PC-9 (cell line): ENCODE results near the gene REG3A. TPM values are rescaled to one million over a fixed set of nuclear protein-coding genes. Genes with fewer than 3 reads are reported as not detected.

Source experiments
- BruUV-seq: library from RNA; stranded (reverse); fragments of 400-500 nt; replicated peaks from 2 replicates; lab custom pipeline; 2021; lab: Mats Ljungman, UMichigan
- CTCF ChIA-PET: fragments of 300-600 bp; sonication (Branson Sonifier 250); formaldehyde crosslinking; loops from one replicate; lab custom pipeline; 2022; ENCODE audit warnings: antibody characterized with exemption; lab: Charles Lee
- POLR2A ChIA-PET: fragments of 300-600 bp; sonication (Branson Sonifier 250); formaldehyde crosslinking; loops from one replicate; lab custom pipeline; 2022; ENCODE audit warnings: antibody characterized with exemption; ENCODE audit not compliant: unreplicated experiment; lab: Charles Lee
- DNase-seq, 2 experiments: peaks; one replicate each; pipeline versions ENCODE4 v3.0.0 to v3.0.0-alpha.2; 2015 to 2022; ENCODE audit warnings: mixed read lengths in 1 of 2
- H2AFZ ChIP-seq: fragments of 200-600 bp; sonication (generic); 2 replicates; pipeline ENCODE4 v1.8.1; 2017; ENCODE audit warnings: antibody characterized with exemption
- H3F3A ChIP-seq: fragments of 200-600 bp; sonication (generic); 2 replicates; pipeline ENCODE4 v1.8.1; 2017; ENCODE audit warnings: antibody characterized with exemption, mild to moderate bottlenecking, low read depth; ENCODE audit not compliant: insufficient read depth
- H3K27ac ChIP-seq: fragments of 200-600 bp; sonication (generic); 2 replicates; pipeline ENCODE4 v1.6.1; 2016; ENCODE audit warnings: mixed run types
- H3K27me3 ChIP-seq: fragments of 200-600 bp; sonication (generic); 2 replicates; pipeline ENCODE4 v1.6.1; 2016; ENCODE audit warnings: low read depth, mixed run types; ENCODE audit not compliant: insufficient read depth
- H3K36me3 ChIP-seq: fragments of 200-600 bp; sonication (generic); 2 replicates; pipeline ENCODE4 v1.6.1; 2016; ENCODE audit warnings: low read depth, mixed run types
- H3K4me1 ChIP-seq: fragments of 200-600 bp; sonication (generic); replicated peaks from 2 replicates; pipeline ENCODE4 v1.6.1; 2016; ENCODE audit warnings: mixed run types; ENCODE audit not compliant: insufficient read depth
- H3K4me2 ChIP-seq: fragments of 200-600 bp; sonication (generic); 2 replicates; pipeline ENCODE4 v1.6.1; 2017; ENCODE audit warnings: mixed run types
- H3K4me3 ChIP-seq: fragments of 200-600 bp; sonication (generic); 2 replicates; pipeline ENCODE4 v1.6.1; 2016; ENCODE audit warnings: mixed run types
- H3K79me2 ChIP-seq: fragments of 200-600 bp; sonication (generic); 2 replicates; pipeline ENCODE4 v1.6.1; 2017; ENCODE audit warnings: low read depth, mixed run types
- H3K9me2 ChIP-seq: fragments of 200-600 bp; sonication (generic); 2 replicates; pipeline ENCODE4 v1.8.1; 2017; ENCODE audit warnings: mild to moderate bottlenecking; ENCODE audit not compliant: insufficient read depth
- H3K9me3 ChIP-seq: fragments of 200-600 bp; sonication (generic); 2 replicates; pipeline ENCODE4 v1.8.1; 2016; ENCODE audit warnings: low read depth; ENCODE audit not compliant: insufficient read depth
- H4K20me1 ChIP-seq: fragments of 200-600 bp; sonication (generic); 2 replicates; pipeline ENCODE4 v1.8.1; 2017; ENCODE audit not compliant: insufficient read depth
- CTCF ChIP-seq: fragments of 200-600 bp; sonication (generic); conservative IDR thresholded peaks from 2 replicates; pipeline ENCODE4 v1.6.1; 2017; ENCODE audit warnings: mixed run types, antibody characterized with exemption, mild to moderate bottlenecking, moderate library complexity
- EZH2 ChIP-seq: fragments of 200-600 bp; sonication (generic); IDR thresholded peaks from 2 replicates; pipeline ENCODE4 v1.8.0; 2017; ENCODE audit warnings: antibody characterized with exemption, low read depth
- intact Hi-C: fragments of 100-400 bp; cut with micrococcal nuclease; formaldehyde crosslinking; loops from one replicate; pipeline ENCODE4 v1.10.0; 2022; ENCODE audit not compliant: unreplicated experiment
- total RNA-seq: library from RNA; stranded (reverse); gene quantifications from 2 replicates; pipeline ENCODE4 v1.2.3, GENCODE V29; 2021

REG3A gene
- total RNA-seq, 1 experiment from 2014 or later: not detected

DNA sequence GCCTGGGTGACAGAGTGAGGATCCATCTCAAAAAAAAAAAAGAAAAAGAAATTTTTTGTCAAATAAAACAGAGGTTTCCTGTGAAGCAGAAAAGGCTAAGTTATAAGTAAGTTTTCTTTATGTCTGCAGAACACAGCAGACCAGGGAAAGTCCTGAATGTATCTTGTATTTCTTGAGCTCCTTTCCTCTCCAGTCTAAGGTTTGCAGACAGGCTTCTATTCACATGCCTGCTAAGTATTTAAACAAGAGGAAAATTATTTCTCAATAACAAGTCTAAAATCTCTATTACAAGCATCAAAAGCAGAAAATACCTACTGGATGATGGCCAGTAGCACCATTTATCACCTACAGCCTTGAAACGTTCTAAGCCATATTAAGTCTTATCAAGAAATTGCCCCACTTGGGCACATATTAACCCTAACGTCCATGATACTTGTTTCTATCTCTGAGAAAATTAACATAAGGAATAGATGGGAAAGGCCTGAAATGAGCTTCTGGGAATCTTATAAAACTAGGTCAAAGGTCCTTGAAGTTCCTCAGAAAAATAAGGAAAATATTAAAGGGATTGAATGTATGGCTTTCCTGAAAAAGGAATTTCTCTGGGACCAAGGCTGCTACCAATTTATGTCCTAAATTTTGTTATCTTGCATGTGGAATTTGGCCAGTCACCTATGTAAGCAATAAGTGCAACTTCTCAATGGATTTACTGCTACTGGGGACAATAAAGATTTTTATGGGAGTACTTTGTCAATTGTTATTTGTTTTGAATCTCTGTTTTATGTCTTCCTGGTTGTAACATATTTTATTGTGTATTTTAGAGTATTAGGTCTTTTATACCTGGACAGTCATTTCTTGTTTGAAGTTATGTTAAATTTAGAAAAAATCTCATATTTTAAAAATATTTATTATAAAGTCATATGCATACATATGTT lies 42.3 kb downstream of the REG3A start:
- Histone ChIP-seq H3K4me2 (no peak overlapping the region), H3F3A (no peaks in the 10 kb centered on the region), H3K27me3 (peaks cover 11% of the 10 kb centered on the region), H2AFZ (no peak overlapping the region), H3K36me3 (no peaks in the 10 kb centered on the region), H3K9me3 (no peaks in the 10 kb centered on the region), H4K20me1 (no peaks in the 10 kb centered on the region; the same call in 1 of the 2 replicates), H3K27ac (no peak overlapping the region), H3K9me2 (no peaks in the 10 kb centered on the region), H3K79me2 (no peaks in the 10 kb centered on the region), H3K4me1 (no peaks in the 10 kb centered on the region), H3K4me3 (no peak overlapping the region)
- ChIA-PET CTCF (no interaction called here), POLR2A (no interaction called here)
- no peak for TF ChIP-seq CTCF
- TF ChIP-seq EZH2: no peak
- DNase-seq: no peak
- intact Hi-C loops: no loop called here
- no TSS peak for BruUV-seq

DNA sequence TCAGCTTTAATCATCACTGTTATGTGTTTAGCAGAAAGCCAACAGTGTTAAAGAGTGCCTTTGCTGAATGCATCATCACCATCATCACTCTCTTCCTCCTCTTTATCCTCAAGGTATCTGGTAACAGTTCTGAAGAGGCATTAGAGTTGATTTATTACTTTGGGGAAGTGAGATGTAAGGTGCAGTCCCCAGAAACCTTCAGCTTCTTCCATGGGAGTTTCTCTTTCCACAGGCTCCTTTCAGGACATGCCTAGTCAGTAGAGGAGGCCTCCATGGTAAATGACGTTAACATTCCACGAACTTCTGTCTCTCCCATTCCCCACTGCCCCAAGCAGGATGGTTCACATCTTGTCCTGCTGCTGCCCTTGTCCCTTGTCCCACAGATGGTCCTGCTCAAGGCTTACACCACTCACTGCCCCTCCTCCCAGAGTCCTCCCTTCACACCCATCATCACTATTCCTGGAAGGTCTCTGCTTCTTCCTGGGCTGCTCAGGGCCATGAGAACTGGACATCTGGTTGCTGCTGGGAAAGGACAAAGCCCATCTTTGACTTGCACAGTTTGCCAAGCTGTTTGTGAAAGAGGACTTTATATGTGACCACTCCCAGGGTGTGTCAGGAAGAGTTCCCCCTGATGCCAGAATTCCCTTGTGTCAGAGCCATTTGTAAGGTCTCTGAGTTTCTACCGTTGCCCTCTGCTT lies 44.6 kb downstream of the REG3A start:
- no peaks in the 10 kb centered on the region for H3K36me3 ChIP-seq
- H3K9me3 ChIP-seq: no peaks in the 10 kb centered on the region
- CTCF ChIA-PET: no interaction called here
- H3K4me1 ChIP-seq: no peaks in the 10 kb centered on the region
- POLR2A ChIA-PET: no interaction called here
- no peaks in the 10 kb centered on the region for H4K20me1 ChIP-seq
- intact Hi-C loops: loop anchor here (2.0 kb wide), 1 partner anchor 34 kb away; no protein-coding TSS in a partner anchor
- H3K79me2 ChIP-seq: no peaks in the 10 kb centered on the region
- BruUV-seq: no TSS peak
- no peak overlapping the region for H3K4me2 ChIP-seq
- no peaks in the 10 kb centered on the region for H3K9me2 ChIP-seq
- no peak overlapping the region for H3K27ac ChIP-seq
- no peak for TF ChIP-seq EZH2
- no peak for TF ChIP-seq CTCF
- H3F3A ChIP-seq: no peaks in the 10 kb centered on the region
- 0 out of 2 replicates have a peak, but pooled peaks cover 6% of the 10 kb centered on the region for H3K27me3 ChIP-seq
- H3K4me3 ChIP-seq: no peak overlapping the region
- no peak for DNase-seq
- H2AFZ ChIP-seq: no peak overlapping the region

DNA sequence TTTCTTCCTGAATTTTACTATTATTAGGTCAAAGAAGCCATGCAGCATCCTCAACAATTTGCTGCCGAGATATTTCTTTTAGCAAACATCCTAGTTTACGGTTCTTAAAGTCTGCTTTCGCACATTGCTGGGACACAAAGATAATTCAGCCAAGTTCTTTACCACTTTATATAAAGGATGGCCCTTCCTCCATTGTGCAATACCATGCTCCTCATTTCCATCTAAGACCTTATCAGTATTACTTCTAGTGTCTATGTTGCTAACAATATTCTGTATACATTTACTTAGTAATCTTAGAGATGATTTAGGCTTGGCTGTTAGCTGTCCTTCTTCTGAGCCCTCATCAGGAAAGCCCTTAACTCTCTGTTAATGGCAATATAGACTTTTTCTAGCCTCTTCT lies 47.3 kb downstream of the REG3A start:
- Histone ChIP-seq H3K9me3 (no peaks in the 10 kb centered on the region), H3F3A (no peaks in the 10 kb centered on the region), H4K20me1 (no peaks in the 10 kb centered on the region), H3K4me1 (no peaks in the 10 kb centered on the region), H3K9me2 (no peaks in the 10 kb centered on the region), H3K27me3 (0 out of 2 replicates have a peak, but pooled peaks cover 6% of the 10 kb centered on the region), H2AFZ (no peak overlapping the region), H3K27ac (no peak overlapping the region), H3K4me2 (no peak overlapping the region), H3K36me3 (no peaks in the 10 kb centered on the region), H3K4me3 (no peak overlapping the region), H3K79me2 (no peaks in the 10 kb centered on the region)
- TF ChIP-seq CTCF (no peak), EZH2 (no peak)
- DNase-seq: no peak
- CTCF ChIA-PET: no interaction called here
- no TSS peak for BruUV-seq
- POLR2A ChIA-PET: no interaction called here
- intact Hi-C loops: no loop called here

Other genes starting within 250 kb of the REG3A start
- not detected in 2 replicates for gene REG3G, start 134.1 kb downstream of the REG3A start, total RNA-seq
- not detected in 2 replicates for gene REG1B, start 71.8 kb downstream of the REG3A start, total RNA-seq
- gene REG1A, start 39.3 kb downstream of the REG3A start, total RNA-seq: not detected in 2 replicates